HEK293 (cell line): Measurements from ENCODE around the gene UQCRFS1.

Source experiments
- CTCF ChIP-seq: fragments of 450-650 bp; formaldehyde crosslinking; IDR thresholded peaks from 2 replicates; pipeline ENCODE4 v1.5.1; 2016; ENCODE audit warnings: missing biosample characterization, missing genetic modification characterization
- ELK4 ChIP-seq: IDR thresholded peaks from 2 replicates; pipeline ENCODE4 v1.6.1; 2011; ENCODE audit warnings: mild to moderate bottlenecking, low read depth, low read length, borderline replicate concordance
- GFI1B ChIP-seq: fragments of 450-650 bp; formaldehyde crosslinking; IDR thresholded peaks from 2 replicates; pipeline ENCODE4 v1.5.1; 2016; ENCODE audit warnings: missing biosample characterization, missing genetic modification characterization
- INSM2 ChIP-seq: fragments of 450-650 bp; formaldehyde crosslinking; IDR thresholded peaks from 2 replicates; pipeline ENCODE4 v1.5.1; 2016; ENCODE audit warnings: missing biosample characterization, missing genetic modification characterization
- KLF16 ChIP-seq: fragments of 450-650 bp; formaldehyde crosslinking; IDR thresholded peaks from 2 replicates; pipeline ENCODE4 v1.5.1; 2017; ENCODE audit warnings: missing biosample characterization, missing genetic modification characterization
- MEIS1 ChIP-seq: sonication (generic); formaldehyde crosslinking; IDR thresholded peaks from 2 replicates; pipeline ENCODE4 v1.8.1; 2022; ENCODE audit warnings: missing genetic modification reagents, mild to moderate bottlenecking, borderline replicate concordance
- SCRT1 ChIP-seq: fragments of 450-650 bp; formaldehyde crosslinking; IDR thresholded peaks from 2 replicates; pipeline ENCODE4 v1.5.1; 2016; ENCODE audit warnings: missing biosample characterization, missing genetic modification characterization, borderline replicate concordance
- ZNF280D ChIP-seq: fragments of 450-650 bp; formaldehyde crosslinking; IDR thresholded peaks from 2 replicates; pipeline ENCODE4 v1.5.1; 2016; ENCODE audit warnings: missing biosample characterization, missing genetic modification characterization
- ZNF335 ChIP-seq: fragments of 450-650 bp; formaldehyde crosslinking; conservative IDR thresholded peaks from 2 replicates; pipeline ENCODE4 v1.5.1; 2016; ENCODE audit warnings: missing biosample characterization, missing genetic modification characterization
- ZNF416 ChIP-seq: fragments of 450-650 bp; formaldehyde crosslinking; IDR thresholded peaks from 2 replicates; pipeline ENCODE4 v1.5.1; 2016; ENCODE audit warnings: missing biosample characterization, missing genetic modification characterization
- ZNF544 ChIP-seq: fragments of 450-650 bp; formaldehyde crosslinking; IDR thresholded peaks from 2 replicates; pipeline ENCODE4 v1.5.0; 2017; ENCODE audit warnings: missing biosample characterization, missing genetic modification characterization
- ZNF549 ChIP-seq: fragments of 450-650 bp; IDR thresholded peaks from 2 replicates; pipeline ENCODE4 v1.5.1; 2018; ENCODE audit warnings: missing biosample characterization, missing genetic modification characterization, mild to moderate bottlenecking, inconsistent platforms, moderate library complexity
- ZSCAN18 ChIP-seq: fragments of 450-650 bp; formaldehyde crosslinking; IDR thresholded peaks from 2 replicates; pipeline ENCODE4 v1.5.1; 2016; ENCODE audit warnings: missing biosample characterization, missing genetic modification characterization

- no peak for TF ChIP-seq CTCF (tag by site-specific recombination)
- no peak for TF ChIP-seq ZNF544 (tag by site-specific recombination)
- TF ChIP-seq MEIS1 (CRISPR knock-in tag), result no peak
- TF ChIP-seq ZNF280D (tag by site-specific recombination), result no peak
- no peak for TF ChIP-seq SCRT1 (tag by site-specific recombination)
- no peak for TF ChIP-seq GFI1B (tag by site-specific recombination)
- TF ChIP-seq ZSCAN18 (tag by site-specific recombination), result no peak
- TF ChIP-seq KLF16 (tag by site-specific recombination), result no peak
- TF ChIP-seq ZNF549 (tag by site-specific recombination), result no peak
- no peak for TF ChIP-seq INSM2
- no peak for TF ChIP-seq ZNF335 (tag by site-specific recombination)
- TF ChIP-seq ELK4, result no peak
- no peak for TF ChIP-seq ZNF416
Measured at GRCh38 chr19:29247872-29248271, 34.9 kb upstream of the UQCRFS1 start.
